Stromal cell of bone marrow (primary cell): ENCODE data around the gene NPEPL1.
"Not testable (repeated sequence)": the region's sequence is repeated elsewhere in the genome, so short reads cannot be mapped to it uniquely, and the experiment has no call there.

Experiments used
- DNase-seq: peaks from one replicate; pipeline ENCODE4 v3.0.0-alpha.2; 2012; ENCODE audit warnings: low read depth

The NPEPL1 gene, protein sequence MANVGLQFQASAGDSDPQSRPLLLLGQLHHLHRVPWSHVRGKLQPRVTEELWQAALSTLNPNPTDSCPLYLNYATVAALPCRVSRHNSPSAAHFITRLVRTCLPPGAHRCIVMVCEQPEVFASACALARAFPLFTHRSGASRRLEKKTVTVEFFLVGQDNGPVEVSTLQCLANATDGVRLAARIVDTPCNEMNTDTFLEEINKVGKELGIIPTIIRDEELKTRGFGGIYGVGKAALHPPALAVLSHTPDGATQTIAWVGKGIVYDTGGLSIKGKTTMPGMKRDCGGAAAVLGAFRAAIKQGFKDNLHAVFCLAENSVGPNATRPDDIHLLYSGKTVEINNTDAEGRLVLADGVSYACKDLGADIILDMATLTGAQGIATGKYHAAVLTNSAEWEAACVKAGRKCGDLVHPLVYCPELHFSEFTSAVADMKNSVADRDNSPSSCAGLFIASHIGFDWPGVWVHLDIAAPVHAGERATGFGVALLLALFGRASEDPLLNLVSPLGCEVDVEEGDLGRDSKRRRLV

DNA sequence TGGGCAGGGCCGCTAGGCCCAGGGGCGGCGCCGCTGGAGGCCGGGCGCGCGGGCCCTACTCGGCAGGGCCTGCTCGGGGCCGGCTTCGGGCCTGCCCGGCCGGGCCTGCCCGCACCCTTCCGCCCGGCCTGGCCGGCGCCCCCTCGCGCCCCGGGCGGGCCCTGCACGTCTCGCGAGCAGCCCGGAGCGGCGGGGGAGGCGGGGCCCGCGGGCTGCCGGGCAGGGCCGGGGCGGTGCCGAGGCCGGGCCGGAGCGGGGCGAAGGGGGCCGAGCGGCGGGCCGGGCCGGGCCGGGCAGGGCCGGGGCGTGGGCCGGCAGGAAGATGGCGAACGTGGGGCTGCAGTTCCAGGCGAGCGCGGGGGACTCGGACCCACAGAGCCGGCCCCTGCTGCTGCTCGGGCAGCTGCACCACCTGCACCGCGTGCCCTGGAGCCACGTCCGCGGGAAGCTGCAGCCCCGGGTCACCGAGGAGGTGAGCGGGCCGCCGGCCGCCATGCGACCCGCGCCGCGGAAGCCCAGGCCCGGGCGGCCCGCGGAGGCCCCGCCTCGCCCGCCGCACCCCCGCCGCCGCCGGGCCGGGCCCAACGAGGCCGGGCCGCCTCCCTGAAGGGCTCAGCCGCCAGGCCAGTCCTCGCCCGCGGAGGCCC lies at the start of gene NPEPL1:
NPEPL1 (plus strand) TSS at position 222 of the 647 bp plus-strand sequence; CDS start at position 323, 101 bp downstream.
- DNase-seq = peak; percentile 45

DNA sequence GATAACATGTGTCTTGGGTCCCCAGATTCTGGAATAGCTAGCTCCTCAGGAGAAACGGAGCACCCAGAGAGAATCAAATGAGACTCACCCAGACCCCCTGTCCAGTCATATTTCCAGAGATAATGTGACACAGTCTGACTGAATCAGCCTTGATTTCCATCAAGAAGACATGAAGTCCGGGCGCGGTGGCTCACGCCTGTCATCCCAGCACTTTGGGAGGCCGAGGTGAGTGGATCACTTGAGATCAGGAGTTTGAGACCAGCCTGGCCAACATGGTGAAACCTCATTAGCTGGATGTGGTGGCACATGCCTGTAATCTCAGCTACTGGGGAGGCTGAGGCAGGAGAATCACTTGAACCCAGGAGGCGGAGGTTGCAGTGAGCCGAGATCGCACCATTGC lies 49.7 kb upstream of the NPEPL1 start:
- DNase-seq = not testable (repeated sequence)

DNA sequence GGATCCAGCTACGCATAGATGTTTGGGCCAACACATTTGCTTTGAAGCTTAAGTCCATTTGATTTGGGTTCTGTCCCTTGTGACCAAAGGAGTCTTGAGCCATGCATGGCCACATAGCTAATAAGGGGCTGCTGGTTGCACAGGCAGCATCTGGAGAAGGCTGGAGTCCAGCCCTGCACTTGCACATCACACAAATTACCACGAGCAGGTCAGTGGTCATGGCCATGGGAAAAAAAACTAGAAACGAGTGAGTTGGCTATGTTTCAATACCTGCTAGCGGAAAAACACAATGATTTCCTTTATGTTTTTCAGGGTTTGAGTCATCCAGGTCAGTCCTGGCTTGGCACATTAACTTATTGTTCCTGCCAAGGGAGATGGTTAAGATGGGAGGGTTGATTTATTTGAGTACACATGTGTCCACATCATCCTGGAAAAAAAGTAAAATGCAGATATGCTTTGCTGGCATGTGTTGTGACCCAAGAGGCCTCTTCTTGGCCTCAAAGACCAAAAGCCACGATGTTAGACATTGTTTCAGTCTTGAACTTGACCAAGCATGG lies 47.1 kb upstream of the NPEPL1 start:
- DNase-seq = no peak

DNA sequence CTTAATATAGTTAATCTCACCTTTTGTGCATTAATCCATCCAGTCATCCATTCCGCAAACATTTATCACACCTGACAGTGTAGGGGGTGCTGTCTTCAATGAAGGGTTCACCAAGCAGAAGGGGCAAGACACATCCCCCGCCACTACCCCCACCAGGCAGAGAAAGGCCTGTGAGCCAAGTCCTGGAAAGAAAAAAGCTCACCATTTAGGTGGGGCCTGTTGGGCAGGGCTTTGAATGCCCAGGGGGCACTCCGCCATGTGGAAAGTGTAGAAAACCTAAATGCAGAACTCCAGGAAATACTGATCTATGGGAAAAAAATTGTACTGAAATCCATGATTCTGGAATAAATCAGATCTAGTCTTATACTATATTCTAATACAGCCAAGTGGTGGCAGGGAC lies 46.3 kb upstream of the NPEPL1 start:
- no peak for DNase-seq

DNA sequence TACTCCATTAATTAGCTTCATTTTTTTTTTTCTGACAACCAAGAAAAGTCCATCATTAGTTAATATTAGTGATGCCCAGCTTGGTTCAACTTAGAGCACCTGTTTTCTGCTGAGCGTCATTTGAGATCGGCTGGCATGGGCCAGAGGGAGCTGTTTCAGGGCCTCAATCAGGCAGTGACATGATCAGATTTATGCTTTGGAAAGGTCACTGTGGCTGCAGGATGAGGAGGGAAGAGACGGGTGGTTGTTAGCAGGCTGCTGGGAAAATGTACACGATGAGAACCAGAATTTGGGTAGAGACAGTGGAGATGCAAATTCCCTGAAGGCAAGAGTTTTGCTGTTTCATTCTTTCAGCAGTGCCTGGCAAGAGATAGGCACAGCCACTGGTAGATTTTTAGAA lies 45.9 kb upstream of the NPEPL1 start:
- no peak for DNase-seq

DNA sequence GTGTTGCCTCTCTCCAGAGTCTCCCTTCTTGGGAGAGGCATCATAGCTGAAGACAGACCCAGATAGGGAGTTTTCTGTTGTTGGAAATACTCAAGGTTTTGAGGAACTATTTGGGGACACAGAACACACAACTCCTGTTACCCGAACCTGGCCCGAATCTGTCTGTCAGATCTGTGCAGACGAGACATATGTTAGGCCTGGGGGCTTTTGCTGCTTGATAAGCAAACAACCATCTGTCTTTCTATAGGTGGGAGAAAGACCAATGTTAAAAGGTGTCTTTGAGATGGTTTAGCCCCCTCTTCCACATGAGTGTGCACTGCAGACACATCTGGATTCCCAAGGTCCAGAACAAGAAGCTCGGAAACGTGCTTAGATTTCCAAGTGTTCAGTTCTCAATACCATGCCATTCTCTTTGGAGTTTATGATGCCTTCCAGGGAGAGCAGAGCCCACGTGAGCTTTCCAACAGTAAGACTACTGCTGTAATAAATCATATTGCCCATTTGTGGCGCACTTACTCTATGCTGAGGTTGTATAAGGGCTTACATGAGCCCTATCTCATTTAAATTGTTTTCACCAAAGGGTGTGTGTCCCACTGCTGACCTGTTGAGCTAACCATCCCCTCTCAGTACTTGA lies 45.3 kb upstream of the NPEPL1 start:
- no peak for DNase-seq

DNA sequence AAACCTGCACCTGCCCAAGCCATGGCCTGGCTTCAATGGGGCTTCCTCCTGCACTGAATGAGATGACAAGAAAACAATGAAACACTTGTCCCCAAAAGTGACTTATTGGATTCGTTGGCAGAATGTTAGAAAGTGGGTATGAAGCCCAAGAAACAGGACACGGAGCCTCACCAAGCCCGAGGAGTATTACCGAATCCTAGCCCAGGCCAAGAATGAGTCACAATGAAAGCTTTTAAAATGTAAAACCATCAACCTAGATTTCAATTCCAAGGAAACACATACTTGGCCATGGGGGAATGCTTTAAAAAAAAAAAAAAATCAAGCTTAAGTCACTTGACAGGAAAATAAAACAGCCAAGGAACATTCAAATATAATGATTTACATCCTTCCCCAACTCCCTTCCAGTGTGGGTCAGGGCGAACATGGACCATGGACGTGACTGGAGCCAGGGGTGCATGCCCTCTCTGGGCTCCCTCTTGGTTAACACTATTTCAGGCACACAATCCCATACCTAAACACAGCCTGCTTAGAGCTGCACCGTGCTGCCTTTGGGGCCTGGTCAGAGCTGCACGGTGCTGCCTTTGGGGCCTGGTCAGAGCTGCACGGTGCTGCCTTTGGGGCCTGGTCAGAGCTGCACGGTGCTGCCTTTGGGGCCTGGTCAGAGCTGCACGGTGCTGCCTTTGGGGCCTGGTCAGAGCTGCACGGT lies 44.7 kb upstream of the NPEPL1 start:
- peak; percentile 87 for DNase-seq

DNA sequence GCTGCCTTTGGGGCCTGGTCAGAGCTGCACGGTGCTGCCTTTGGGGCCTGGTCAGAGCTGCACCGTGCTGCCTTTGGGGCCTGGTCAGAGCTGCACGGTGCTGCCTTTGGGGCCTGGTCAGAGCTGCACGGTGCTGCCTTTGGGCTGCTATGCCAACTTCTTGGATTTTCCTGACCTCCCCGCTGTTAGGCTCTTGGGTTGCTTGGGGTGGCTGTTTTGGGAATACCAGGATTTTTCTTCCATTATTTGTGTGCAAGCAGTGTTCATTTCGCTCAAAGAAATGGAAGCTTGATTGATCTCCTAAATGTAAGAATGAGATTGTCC lies 44.1 kb upstream of the NPEPL1 start:
- DNase-seq = not testable (repeated sequence)

DNA sequence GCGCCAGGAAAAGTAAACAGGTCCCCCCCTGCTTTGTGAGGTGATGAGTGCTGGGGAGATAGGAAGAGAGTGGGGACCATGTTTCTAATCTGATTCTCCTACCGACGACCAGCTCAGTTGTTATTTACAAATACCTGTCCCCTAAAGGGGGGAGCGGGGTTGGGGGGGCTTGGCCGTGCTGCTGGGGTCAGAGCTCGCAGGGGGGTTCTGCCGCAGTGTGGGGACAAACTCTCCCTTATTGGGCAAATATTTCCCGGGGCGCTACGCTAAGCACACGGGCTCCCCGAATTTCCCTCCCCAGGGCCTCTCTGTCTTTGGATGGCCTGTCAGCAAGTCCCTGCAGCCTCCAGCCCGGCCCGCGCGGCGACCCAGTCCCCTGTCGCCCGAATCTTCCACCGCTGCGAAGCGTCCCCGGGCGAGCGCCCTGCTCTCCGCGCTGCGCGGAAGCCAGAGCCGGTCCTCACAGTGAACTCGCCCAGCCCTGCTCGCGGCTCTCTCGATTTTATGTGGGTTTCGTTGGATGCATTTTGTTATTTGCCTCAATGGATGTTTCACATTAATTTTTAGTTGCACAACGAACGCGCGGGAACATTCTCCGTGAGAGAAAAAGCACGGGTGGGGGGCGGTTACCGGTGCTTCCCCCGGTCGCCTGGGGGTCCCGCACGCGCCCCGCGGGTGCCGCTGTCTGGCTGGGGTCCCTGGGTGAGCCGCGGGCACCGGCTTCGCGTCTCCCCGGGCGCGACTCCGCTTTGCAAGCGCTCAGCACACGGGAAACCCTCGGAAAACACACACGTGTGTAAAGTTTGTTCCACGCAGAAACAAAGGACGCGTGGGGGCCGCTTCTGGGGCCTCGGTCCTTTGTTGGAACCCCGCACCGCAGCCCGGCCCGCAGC lies 43.1 kb upstream of the NPEPL1 start:
- DNase-seq = no peak

DNA sequence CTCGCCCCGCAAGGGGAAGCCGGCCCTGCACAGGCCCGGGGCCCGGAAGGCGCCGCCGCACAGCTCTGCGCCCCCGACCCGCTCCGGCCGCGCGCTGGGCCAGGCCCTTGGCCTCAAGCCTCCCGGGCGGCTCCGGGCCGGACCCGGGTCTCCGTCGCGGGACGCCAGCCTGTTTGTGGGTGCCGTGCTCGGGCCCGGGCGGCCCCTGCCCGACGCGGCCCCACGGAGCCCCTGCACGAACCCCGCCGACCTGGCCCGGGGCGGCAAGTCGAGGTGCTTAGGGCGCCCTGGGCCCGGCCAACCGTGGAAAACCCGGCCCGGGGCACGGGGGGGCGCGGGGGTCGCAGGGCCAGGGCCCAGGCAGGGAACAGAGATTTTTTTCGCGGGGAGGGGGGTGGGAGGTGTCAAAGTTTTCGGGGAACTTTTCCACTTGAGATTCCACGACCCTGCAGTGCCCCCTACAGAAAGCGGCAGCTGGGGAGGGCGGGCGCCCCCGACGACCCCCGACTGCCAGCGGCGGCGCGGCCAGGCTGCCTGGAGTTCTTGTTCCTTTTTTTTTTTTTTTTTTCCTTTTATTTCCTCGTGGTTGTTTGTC lies 42.3 kb upstream of the NPEPL1 start:
- no peak for DNase-seq

DNA sequence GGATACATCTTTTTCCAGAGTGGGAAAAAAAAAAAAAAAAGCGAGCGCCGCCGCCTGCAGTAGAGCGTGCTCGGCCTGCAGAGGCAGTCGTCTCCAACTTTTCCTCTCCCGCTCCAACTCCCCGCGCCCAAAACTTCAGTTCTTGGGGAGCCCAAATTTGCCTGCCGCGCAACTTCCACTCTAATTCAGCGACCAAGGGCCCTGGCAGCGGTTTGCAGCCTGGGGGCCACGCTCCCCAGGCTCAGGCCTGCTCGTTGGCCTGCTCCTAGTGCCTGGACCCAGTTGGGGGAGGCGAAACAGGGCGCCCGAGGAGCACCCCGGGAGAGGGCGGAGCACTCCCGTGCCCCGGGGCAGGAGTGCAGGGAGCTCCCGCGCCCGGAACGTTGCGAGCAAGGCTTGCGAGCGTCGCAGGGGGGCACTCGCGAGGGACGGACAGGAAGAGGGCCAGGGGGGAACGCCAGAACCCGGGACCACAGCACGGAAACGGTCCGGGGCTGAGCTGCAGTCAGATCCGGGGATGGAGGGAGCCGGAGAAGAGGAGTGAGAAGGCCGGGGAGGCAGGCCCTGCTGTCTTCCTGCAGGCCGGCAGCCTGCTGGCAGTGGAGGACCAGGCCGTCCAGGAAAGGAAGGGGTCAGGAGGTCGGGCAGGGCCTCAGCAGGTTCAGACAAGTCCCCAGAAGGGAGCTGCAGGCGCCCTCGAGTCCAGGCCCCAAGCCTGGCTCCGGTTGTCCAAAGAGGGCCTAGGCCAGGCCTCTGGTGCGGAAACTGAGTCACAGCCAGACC lies 41.6 kb upstream of the NPEPL1 start, which contains the start of gene STX16:
STX16 (plus strand) TSS at position 508 of the 783 bp plus-strand sequence. CDS start 724 bp downstream, outside the sequence.
- peak; percentile 84 for DNase-seq

DNA sequence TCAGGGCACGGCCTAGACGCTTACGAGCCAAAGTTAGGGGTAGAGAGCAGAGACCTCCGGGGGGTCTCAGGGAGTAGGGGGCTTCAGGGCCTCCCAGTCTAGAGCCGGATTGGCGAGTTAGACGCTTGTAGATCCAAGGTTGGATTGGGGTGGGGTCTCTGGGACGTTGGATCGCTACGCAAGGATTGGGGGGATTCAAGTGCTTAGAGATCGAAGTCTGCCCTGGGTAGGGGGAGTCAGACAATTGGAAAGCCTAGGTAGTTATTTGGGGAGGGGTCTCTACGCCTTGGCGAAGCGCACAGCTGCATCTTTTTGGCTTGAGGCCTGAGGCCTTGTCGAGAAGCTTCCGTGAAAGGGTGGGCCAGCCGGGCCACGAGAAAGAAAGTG lies 41.0 kb upstream of the NPEPL1 start:
- no peak for DNase-seq

DNA sequence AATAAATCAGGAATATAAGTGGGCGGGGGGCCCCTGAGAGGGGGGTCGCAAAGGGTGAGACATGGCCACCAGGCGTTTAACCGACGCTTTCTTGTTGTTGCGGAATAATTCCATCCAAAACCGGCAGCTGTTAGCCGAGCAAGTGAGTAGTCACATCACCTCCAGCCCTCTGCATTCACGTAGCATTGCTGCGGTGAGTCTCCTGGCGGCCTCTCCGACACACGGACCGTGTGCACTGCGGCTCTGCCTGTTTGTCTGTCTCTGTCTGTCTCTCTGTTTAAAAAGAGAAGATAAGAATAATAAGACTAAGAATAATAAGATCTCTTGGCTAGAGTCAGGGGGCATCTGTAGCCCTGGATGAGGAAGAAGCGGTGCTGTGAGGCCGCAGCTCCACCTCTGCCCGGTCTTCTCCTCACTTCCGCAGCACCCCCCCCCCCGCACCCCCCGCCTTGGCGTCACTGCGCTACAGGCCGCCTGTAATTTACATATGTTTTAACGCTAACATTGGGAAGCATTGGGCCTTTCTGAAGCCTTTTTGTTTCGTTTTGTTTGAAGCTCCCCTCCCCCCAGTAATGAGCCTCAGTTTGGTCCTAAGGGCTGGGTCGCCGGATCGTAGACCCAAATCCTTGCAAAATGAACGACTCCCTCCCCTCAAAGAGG lies 40.5 kb upstream of the NPEPL1 start:
- peak; percentile 41 for DNase-seq

DNA sequence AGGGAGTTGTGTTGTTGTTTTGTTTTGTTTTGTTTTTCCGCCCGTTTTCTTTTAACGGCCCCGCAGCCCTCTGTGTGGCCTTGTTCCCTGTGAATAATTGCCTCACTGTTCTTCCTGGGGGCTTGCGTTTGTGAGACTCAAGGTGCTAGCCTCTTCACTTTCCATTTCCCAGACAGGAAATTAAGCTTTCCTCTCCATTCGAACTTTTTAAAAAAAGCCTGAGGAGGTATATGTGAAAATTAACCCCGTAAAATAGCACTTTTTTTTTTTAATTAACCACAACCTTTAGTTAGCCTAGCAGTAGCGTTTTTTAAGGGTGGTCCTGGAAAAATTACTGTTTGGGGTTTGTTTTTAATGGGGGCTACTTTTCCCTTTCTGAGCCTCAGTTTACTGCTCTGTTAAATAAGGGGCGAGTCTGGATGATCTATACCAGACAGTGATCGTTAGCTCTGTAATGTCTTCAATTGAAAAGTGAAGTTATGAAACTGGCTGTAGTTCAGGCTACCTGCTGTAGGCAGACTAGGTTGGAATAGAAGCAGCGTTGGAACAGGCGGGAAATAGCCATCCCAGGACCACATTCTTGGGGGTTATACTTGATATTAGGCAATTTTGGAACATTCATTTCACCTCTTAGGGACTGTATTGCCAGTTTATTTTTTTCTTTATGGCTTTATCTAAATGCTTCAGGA lies 39.9 kb upstream of the NPEPL1 start:
- no peak for DNase-seq

DNA sequence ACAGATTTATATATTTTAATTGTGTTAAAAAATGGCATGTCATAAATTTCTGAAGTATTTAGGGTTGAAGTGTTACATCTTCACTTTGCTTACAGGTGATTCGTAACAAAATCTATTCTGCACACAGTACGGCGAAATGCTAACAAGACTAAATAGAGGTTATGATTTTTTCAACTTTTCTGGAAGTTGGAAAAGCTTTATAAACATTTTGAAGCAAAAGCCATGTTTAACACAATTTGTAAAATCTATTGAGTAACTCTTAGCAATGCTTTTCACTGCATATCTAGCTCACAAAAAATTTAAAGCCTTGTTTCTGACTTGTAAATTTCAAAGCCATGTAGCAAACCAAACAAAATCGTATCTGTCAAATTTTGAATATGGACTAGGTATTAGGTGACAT lies 38.3 kb upstream of the NPEPL1 start:
- no peak for DNase-seq

DNA sequence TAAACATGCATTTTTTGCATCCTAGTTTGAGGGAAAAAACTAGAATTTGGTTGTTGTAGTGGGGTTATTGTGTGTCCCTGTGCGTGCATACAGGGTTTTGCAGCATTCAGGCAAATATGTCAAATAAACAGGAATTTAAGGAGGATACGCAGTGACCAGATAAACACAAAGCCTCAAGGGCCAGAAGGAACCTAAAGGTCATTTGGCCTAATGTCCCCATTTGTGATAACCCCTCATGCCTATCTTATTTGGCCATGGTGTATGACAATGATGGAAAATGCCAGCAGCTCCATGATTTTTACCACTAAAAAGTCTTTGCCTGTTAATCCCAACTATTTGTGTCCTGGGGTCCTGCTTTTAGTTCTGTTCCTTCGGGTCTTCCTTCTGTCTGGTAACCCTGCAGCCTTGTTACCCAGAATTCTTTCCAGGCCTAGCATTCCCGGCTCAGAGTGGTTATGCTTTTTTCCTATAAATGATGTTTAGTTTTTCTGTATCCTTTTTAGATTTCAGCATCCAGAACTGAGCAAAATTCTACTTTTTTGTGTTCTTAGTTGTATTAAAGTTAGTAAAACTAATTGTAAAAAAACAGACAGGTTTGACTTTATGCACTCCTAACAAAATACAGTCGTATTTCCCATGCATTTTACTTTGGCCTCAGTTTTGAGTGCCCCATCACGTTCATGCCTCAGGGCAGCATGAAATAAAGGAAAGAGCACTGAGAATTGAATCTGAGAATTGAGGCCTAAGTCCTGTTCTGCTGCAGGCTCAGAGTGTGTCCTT lies 37.1 kb upstream of the NPEPL1 start:
- DNase-seq = no peak

DNA sequence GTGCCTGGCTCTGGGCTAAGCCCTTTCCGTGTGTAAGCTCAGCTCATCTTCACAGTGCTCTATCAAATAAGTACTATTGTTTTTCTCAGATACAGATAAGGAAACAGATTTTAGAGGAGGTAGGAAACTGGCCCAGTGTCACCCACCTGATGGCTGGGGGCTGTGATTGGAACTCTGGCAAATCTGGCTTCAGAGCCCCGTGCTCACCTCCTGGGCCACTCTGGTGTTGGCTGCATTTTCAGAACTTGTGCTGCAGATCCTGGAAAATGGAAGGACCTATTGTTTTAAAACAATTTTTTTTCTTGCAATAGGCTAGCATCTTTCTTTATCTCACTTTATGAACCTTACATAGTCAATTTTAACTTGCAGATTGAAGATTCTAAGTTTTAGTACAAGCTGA lies 35.8 kb upstream of the NPEPL1 start:
- DNase-seq = no peak

DNA sequence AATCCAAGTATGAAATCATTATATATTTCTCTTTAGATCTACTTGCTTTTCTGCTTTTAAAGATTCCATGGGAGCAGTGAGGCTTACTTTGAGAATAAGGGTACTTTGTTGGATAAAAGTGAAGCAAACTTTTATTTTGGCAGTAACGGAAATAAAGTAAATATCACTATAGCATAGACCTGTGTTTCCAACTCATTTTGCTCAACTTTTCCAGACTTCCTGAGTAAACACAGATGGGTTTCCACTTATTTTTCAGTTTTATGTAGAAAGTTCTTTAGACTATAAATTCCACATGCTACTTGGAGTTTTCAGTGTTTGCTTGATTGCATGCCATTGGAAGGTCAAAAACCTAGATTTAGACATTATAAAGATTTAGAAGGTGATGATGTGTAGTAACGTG lies 35.3 kb upstream of the NPEPL1 start:
- DNase-seq = no peak
